GM12872 (cell line): ENCODE measurements around the gene ALKBH6.

Experiments
- TF ChIP-seq, protein P1 (sequence below): IDR thresholded peaks from 3 replicates; pipeline ENCODE4 v1.5.1; 2011; ENCODE audit warnings: low read depth, mild to moderate bottlenecking, low read length, moderate library complexity; ENCODE audit not compliant: insufficient read depth

Gene ALKBH6

GRCh38 chr19:36054119-36054732 is 40.2 kb upstream of the ALKBH6 start, which contains the start of gene THAP8:
TSS of gene THAP8 (minus strand) at chr19:36054285. CDS start at chr19:36054217, 68 bp downstream.
- TF ChIP-seq, protein P1, sequence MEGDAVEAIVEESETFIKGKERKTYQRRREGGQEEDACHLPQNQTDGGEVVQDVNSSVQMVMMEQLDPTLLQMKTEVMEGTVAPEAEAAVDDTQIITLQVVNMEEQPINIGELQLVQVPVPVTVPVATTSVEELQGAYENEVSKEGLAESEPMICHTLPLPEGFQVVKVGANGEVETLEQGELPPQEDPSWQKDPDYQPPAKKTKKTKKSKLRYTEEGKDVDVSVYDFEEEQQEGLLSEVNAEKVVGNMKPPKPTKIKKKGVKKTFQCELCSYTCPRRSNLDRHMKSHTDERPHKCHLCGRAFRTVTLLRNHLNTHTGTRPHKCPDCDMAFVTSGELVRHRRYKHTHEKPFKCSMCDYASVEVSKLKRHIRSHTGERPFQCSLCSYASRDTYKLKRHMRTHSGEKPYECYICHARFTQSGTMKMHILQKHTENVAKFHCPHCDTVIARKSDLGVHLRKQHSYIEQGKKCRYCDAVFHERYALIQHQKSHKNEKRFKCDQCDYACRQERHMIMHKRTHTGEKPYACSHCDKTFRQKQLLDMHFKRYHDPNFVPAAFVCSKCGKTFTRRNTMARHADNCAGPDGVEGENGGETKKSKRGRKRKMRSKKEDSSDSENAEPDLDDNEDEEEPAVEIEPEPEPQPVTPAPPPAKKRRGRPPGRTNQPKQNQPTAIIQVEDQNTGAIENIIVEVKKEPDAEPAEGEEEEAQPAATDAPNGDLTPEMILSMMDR = peak; percentile 44

GRCh38 chr19:36051637-36052036 is 37.6 kb upstream of the ALKBH6 start:
- TF ChIP-seq, protein P1 = no peak

GRCh38 chr19:36051236-36051635 is 37.2 kb upstream of the ALKBH6 start:
- TF ChIP-seq, protein P1 = peak; percentile 21; the same call in 1 of the 3 replicates

- TF ChIP-seq, protein P1 = no peak
These were observed 35.2 kb upstream of the ALKBH6 start for GRCh38 chr19:36049080-36049698.

DNA sequence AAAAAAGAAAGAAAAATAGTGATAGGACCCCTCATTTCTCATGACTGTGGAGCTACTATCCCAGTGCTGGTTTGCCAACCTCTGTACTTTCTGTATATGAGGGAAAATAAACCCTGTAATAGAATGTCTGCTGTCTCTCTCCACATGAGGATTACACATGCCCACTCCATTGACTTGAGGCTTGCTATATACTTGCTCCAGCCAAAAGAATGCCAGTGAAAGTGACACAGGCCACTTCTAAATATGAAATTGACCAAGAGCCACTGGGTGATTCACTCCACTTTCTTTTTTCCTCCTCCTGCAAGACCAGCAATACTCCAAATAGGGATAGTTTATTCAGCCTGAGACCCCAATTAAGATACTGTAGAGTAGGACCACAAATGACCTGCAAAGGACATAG is 33.8 kb upstream of the ALKBH6 start:
- TF ChIP-seq, protein P1 = no peak

DNA sequence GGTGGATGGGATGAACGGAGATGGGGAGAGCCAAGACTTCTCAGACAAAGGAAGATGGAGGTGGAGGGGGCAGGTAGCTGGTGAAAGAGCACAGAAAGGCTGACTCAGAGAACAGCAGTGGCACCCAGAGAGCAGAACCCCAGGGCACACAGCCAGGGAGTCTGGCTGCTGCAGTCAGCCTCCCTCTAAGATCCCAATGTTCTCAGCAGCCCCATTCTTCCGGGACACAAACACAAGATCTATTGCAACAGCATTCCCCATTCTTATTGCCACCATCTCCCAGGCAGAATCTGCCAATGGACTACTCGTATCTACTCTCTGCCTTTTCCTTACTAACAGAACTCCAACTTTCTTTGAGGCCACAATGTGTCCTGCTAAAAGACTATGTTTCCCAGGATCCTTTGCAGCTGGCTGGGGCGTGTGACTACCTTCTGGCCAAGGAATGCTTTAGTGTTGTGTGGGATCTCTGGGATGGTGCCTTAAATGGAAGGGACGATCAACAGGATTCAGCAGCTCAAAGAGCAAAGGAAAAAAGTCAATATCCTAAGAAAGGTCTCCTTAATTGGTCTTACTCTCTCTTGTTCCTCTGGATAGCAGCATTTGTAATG is 32.5 kb upstream of the ALKBH6 start:
- TF ChIP-seq, protein P1 = no peak

DNA sequence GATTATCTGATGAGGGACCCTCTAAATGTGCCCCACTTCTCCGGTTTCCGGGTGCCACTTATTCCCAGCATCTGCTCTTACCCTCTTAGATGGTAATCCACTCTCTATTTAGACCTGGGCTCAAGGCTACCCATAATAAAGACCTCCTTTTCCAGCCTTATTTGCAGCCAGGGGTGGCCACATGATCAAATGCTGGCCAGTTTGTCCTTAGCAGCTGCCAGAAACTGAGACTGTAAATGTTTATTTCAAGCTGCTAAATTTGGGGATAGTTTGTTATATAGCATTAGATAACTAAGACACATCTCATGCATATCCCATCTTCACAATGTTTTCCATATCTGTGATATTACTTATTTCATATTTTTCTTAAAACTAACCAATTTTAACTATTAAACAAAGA is 29.9 kb upstream of the ALKBH6 start:
- TF ChIP-seq, protein P1 = no peak
